ENCODE results near the gene CXCL1. TPM values are rescaled to one million over a fixed set of nuclear protein-coding genes. Genes with fewer than 3 reads are reported as not detected.

CXCL1 gene
- total RNA-seq, 1 donor from 2014 or later = not detected

DNA sequence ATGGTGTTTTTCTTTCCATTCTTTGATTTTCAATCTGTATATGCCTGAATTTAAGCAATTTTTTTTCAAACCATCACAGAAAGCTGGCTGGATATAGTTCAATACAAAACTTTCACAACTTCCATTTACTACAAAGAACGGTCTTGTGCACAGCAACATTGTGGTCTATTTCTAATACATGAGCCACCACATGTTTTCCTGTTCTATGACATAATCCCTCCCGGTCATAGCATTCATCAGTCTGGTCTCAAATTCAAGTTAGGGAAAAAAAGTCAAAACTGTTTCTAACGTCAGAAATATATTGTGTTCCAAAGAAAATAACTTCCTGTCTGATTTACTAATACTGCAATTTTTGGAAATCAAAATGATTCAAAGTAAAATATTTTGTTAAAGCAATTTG lies 40.2 kb upstream of the CXCL1 start:
- TF ChIP-seq, protein P1, sequence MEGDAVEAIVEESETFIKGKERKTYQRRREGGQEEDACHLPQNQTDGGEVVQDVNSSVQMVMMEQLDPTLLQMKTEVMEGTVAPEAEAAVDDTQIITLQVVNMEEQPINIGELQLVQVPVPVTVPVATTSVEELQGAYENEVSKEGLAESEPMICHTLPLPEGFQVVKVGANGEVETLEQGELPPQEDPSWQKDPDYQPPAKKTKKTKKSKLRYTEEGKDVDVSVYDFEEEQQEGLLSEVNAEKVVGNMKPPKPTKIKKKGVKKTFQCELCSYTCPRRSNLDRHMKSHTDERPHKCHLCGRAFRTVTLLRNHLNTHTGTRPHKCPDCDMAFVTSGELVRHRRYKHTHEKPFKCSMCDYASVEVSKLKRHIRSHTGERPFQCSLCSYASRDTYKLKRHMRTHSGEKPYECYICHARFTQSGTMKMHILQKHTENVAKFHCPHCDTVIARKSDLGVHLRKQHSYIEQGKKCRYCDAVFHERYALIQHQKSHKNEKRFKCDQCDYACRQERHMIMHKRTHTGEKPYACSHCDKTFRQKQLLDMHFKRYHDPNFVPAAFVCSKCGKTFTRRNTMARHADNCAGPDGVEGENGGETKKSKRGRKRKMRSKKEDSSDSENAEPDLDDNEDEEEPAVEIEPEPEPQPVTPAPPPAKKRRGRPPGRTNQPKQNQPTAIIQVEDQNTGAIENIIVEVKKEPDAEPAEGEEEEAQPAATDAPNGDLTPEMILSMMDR (IDR thresholded peaks at IDR 0.05) = no peak
- Mint-ChIP-seq H3K27ac (no peak overlapping the region), H3K36me3 (ENCODE audit: low read depth) (no peaks in the 10 kb centered on the region), H3K4me1 (no peaks in the 10 kb centered on the region), H3K9me3 (peaks cover 9% of the 10 kb centered on the region), H3K4me3 (no peak overlapping the region), H3K27me3 (no peaks in the 10 kb centered on the region)
- ATAC-seq (ENCODE audit: low read depth) (no peak), DNase-seq (no peak)
- POLR2A ChIA-PET = no interaction called here
- intact Hi-C loops (cut with micrococcal nuclease) = no loop called here
- CTCF ChIA-PET = no interaction called here

DNA sequence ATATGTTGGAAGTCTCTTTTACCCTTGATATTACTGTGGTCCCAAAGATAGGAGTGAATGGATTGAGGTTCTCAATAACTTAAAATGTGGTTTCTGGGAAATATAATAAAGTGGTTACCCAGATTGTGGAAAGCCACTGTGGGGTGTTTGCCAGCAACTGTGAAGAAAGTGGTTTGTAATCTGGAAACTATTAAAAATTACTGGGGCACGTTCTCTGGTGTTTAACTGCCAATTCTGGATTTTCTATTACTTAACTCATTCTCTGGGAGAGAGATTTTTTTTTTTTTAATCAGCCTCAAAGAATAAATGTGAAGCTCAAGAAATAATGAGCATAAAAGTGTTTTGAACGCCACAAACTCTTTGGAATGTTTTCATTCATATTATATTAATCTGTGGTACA lies 37.6 kb upstream of the CXCL1 start:
- no peaks in the 10 kb centered on the region for H3K36me3 Mint-ChIP-seq (ENCODE audit: low read depth)
- ChIA-PET CTCF (no interaction called here), POLR2A (no interaction called here)
- H3K9me3 Mint-ChIP-seq = peaks cover 9% of the 10 kb centered on the region
- H3K4me3 Mint-ChIP-seq = no peak overlapping the region
- no peak for DNase-seq
- no peaks in the 10 kb centered on the region for H3K4me1 Mint-ChIP-seq
- ATAC-seq (ENCODE audit: low read depth) = no peak
- peaks cover 3% of the 10 kb centered on the region for H3K27me3 Mint-ChIP-seq
- intact Hi-C loops (cut with micrococcal nuclease) = no loop called here
- no peak overlapping the region for H3K27ac Mint-ChIP-seq
- TF ChIP-seq, protein P1 (IDR thresholded peaks at IDR 0.05) = no peak

DNA sequence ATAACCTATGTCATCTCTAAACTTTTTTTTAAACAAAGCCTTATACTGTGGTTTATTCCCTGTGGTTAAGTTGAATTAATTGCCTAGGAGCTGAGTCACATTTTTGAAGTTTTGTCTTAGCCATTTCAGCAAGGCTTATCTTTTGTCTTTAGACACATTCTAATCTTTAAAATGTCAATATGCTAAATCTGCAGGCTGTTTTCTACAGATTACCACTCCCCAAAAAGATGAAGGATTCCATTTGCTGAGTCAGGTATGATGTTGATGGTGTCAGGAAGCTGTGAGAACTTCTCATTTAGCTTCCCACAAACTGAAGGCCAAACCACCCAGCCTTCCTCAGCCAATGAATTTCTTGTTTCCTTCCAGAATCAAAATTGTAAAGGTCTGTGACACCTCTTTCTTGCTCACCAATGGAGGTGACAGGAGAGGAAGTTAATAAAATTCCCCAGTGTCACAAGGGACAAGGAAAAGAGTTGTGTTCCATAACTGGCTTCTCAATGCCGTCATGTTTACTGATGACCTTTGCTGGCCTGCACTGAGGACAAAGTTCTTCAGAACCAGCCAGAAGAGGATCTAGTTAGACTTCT lies 36.4 kb upstream of the CXCL1 start:
- ChIA-PET CTCF (no interaction called here), POLR2A (no interaction called here)
- ATAC-seq (ENCODE audit: low read depth) (no peak), DNase-seq (no peak)
- Mint-ChIP-seq H3K27me3 (peaks cover 11% of the 10 kb centered on the region), H3K9me3 (peaks cover 5% of the 10 kb centered on the region), H3K27ac (no peak overlapping the region), H3K4me1 (no peaks in the 10 kb centered on the region), H3K36me3 (ENCODE audit: low read depth) (no peaks in the 10 kb centered on the region), H3K4me3 (no peak overlapping the region)
- intact Hi-C loops (cut with micrococcal nuclease) = no loop called here
- TF ChIP-seq, protein P1 (IDR thresholded peaks at IDR 0.05) = no peak

DNA sequence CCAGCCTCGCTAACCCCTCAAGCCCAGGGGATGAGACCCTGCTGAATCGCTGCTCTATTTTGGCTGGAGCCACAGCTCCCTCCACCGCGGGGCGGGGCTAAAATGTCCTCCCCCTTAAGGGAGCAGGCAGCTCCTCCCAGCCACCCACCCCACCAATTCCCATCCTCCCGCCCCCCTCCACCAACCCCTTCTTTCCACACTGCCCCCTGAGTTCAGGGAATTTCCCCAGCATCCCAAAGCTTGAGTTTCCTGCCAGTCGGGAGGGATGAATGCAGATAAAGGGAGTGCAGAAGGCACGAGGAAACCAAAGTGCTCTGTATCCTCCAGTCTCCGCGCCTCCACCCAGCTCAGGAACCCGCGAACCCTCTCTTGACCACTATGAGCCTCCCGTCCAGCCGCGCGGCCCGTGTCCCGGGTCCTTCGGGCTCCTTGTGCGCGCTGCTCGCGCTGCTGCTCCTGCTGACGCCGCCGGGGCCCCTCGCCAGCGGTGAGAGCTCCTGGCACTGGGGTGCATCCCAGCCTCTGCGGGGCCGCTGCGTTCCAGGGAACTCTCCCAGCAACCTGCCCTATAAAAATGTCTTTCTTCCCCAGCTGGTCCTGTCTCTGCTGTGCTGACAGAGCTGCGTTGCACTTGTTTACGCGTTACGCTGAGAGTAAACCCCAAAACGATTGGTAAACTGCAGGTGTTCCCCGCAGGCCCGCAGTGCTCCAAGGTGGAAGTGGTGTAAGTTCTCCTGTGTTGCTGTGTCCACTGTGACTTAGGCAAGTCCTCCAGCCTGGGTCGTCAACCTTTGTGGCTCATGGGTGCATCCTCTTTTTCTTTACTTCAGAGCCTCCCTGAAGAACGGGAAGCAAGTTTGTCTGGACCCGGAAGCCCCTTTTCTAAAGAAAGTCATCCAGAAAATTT lies 32.6 kb upstream of the CXCL1 start, which contains the start of gene CXCL6:
Gene CXCL6, plus strand, starts transcription at position 306 of the 907 bp plus-strand sequence. Its CDS starts 73 bp downstream, at position 379.
- intact Hi-C loops (cut with micrococcal nuclease) = no loop called here
- POLR2A ChIA-PET = interaction anchor here (0.6 kb wide), 1 partner anchor 1070 kb away, joined by 9 read pairs; no protein-coding TSS in a partner anchor

DNA sequence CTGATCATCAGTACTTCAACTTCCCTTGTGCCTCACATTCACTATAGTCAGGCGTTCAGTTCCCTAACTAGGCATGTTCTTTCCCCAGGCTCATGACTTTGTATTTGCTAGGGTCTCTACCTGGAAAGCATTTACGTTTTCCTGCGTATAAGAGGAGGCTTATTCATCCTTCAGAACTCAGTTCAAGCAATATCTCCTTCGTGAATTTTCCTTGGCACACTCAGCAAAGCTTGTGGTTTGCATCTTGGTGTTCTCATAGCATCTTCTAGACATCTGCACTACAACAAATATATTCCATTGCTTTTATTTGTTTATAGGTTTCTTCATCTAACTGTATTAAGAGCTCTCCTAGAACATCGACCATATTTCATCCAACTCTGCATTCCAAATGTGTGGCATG lies 30.1 kb upstream of the CXCL1 start:
- Mint-ChIP-seq H3K27me3 (peaks cover 22% of the 10 kb centered on the region), H3K9me3 (no peaks in the 10 kb centered on the region), H3K4me1 (no peaks in the 10 kb centered on the region), H3K36me3 (ENCODE audit: low read depth) (no peaks in the 10 kb centered on the region), H3K27ac (no peak overlapping the region), H3K4me3 (no peak overlapping the region)
- ATAC-seq (ENCODE audit: low read depth) (no peak), DNase-seq (no peak)
- ChIA-PET CTCF (no interaction called here), POLR2A (no interaction called here)
- TF ChIP-seq, protein P1 (IDR thresholded peaks at IDR 0.05) = no peak
- intact Hi-C loops (cut with micrococcal nuclease) = no loop called here

More for the DNA sequence above, 32.6 kb upstream of the CXCL1 start, which contains the start of gene CXCL6:
- TF ChIP-seq, protein P1 (IDR thresholded peaks at IDR 0.05) = no peak
- CTCF ChIA-PET = no interaction called here
- no peak for ATAC-seq (ENCODE audit: low read depth)
- no peak for DNase-seq
- Mint-ChIP-seq H3K4me1 (no peaks in the 10 kb centered on the region), H3K4me3 (no peak within 1 kb of the TSS), H3K27me3 (peaks cover 22% of the 10 kb centered on the region), H3K27ac (no peak within 1 kb of the TSS), H3K36me3 (ENCODE audit: low read depth) (no peaks in the 10 kb centered on the region), H3K9me3 (peaks cover 3% of the 10 kb centered on the region)

Data from activated B cell treated with CpG ODN at 0.5 μM for 24 hours (primary cell).